ENCODE measurements around the gene KRTAP10-4.
"Not testable (repeated sequence)": the region's sequence is repeated elsewhere in the genome, so short reads cannot be mapped to it uniquely, and the experiment has no call there.

Gene KRTAP10-4

GRCh38 chr21:44550285-44550684, 23.2 kb upstream of the KRTAP10-4 start:
- not testable (repeated sequence) for H3K4me3 ChIP-seq (ENCODE audit: low read depth, low read length); H2AFZ ChIP-seq (ENCODE audit: low read length, unreplicated experiment); H3K36me3 ChIP-seq (ENCODE audit: insufficient read depth, low read length); H3K4me1 ChIP-seq (ENCODE audit: control insufficient read depth, insufficient read depth, low read length, unreplicated experiment); H3K79me2 ChIP-seq (ENCODE audit: control insufficient read depth, insufficient read depth, low read length, unreplicated experiment); H3K27ac ChIP-seq (ENCODE audit: low read depth, low read length)
- peaks cover 69% of the 10 kb centered on the region for H3K27me3 ChIP-seq (ENCODE audit: insufficient read depth, low read length)

DNA sequence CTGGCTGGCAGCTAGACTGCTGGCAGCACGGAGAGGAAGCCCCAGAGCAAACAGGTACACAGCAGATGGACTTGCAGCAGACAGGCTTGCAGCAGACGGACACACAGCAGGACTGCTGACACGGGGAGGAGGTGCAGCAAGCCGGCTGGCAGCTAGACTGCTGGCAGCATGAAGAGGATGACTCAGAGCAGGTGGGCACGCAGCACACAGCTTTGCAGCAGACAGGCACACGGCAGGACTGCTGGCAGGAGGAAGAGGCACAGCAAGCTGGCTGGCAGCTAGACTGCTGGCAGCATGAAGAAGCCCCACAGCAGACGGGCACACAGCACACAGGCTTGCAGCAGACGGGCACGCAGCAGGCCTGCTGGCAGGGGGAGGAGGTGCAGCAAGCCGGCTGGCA, 22.7 kb upstream of the KRTAP10-4 start:
- peaks cover 71% of the 10 kb centered on the region for H3K27me3 ChIP-seq (ENCODE audit: insufficient read depth, low read length)
- no peak overlapping the region for H2AFZ ChIP-seq (ENCODE audit: low read length, unreplicated experiment)
- no peak overlapping the region for H3K27ac ChIP-seq (ENCODE audit: low read depth, low read length)
- H3K79me2 ChIP-seq (ENCODE audit: control insufficient read depth, insufficient read depth, low read length, unreplicated experiment): no peaks in the 10 kb centered on the region
- H3K4me3 ChIP-seq (ENCODE audit: low read depth, low read length): no peak overlapping the region
- H3K36me3 ChIP-seq (ENCODE audit: insufficient read depth, low read length): no peaks in the 10 kb centered on the region
- no peaks in the 10 kb centered on the region for H3K4me1 ChIP-seq (ENCODE audit: control insufficient read depth, insufficient read depth, low read length, unreplicated experiment)

DNA sequence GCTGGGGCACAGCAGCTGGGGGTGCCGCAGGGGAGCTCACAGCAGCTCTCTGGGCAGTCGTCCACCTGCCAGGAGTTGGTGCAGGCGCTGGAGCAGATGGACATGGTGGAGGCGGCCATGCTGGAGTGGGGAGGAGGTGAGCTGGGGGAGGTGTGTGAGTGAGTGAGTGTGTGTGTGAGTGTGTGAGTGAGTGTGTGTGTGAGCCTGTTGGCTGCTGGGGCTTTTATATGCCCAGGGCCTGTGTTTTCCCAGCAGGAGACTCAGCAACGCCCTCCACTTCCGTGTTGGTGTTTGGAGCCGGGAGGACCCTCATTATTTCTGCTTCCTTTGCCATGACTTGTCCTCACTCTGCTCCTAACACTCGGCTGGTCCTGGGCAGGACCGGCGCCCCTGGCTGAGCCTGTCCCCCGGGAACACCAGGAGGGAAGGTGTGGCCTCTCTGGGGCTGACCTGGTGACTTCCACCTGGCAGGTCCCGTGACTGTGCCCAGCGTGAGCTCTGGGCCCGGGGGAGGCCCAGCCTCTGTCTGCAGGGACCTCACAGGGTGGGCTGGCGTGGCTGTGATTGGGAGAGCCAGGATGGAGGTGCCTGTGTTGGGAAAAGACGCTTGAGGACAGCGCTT, 22.1 kb upstream of the KRTAP10-4 start, which contains the start of gene KRTAP10-2:
KRTAP10-2 (minus strand) TSS at position 166 of the 622 bp plus-strand sequence; CDS start at position 119, 47 bp downstream.
- no peak within 1 kb of the TSS for H3K27ac ChIP-seq (ENCODE audit: low read depth, low read length)
- peaks cover 72% of the 10 kb centered on the region for H3K27me3 ChIP-seq (ENCODE audit: insufficient read depth, low read length)
- no peaks in the 10 kb centered on the region for H3K79me2 ChIP-seq (ENCODE audit: control insufficient read depth, insufficient read depth, low read length, unreplicated experiment)
- no peaks in the 10 kb centered on the region for H3K36me3 ChIP-seq (ENCODE audit: insufficient read depth, low read length)
- H3K4me3 ChIP-seq (ENCODE audit: low read depth, low read length): no peak within 1 kb of the TSS
- H2AFZ ChIP-seq (ENCODE audit: low read length, unreplicated experiment): no peak within 1 kb of the TSS
- H3K4me1 ChIP-seq (ENCODE audit: control insufficient read depth, insufficient read depth, low read length, unreplicated experiment): no peaks in the 10 kb centered on the region

- Histone ChIP-seq H3K79me2 (ENCODE audit: control insufficient read depth, insufficient read depth, low read length, unreplicated experiment) (no peaks in the 10 kb centered on the region), H2AFZ (ENCODE audit: low read length, unreplicated experiment) (no peak overlapping the region), H3K4me3 (ENCODE audit: low read depth, low read length) (no peak overlapping the region), H3K36me3 (ENCODE audit: insufficient read depth, low read length) (no peaks in the 10 kb centered on the region), H3K4me1 (ENCODE audit: control insufficient read depth, insufficient read depth, low read length, unreplicated experiment) (no peaks in the 10 kb centered on the region), H3K27ac (ENCODE audit: low read depth, low read length) (no peak overlapping the region), H3K27me3 (ENCODE audit: insufficient read depth, low read length) (peaks cover 74% of the 10 kb centered on the region)
Measured at GRCh38 chr21:44552136-44552535, 21.4 kb upstream of the KRTAP10-4 start.

DNA sequence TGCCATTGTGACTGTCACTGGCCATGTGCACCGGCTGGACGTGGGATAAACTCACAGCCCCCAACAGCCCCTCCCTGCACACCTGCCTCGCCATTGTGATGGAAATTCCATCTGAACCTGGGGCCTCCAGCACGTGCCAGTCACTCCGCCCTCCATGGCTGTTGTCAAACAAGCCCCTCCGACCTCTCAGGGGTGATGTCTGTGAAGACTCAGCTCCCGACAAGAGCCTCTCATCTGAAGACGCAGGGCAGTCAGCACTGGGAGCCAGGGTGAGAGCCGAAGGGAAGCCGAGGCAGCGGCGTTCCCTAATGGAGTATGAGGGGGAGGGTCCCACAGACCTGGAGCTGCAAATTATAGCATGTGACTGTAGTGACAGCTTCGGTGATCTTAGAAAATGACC, 20.8 kb upstream of the KRTAP10-4 start:
- no peak overlapping the region for H3K27ac ChIP-seq (ENCODE audit: low read depth, low read length)
- no peaks in the 10 kb centered on the region for H3K4me1 ChIP-seq (ENCODE audit: control insufficient read depth, insufficient read depth, low read length, unreplicated experiment)
- no peak overlapping the region for H2AFZ ChIP-seq (ENCODE audit: low read length, unreplicated experiment)
- no peak overlapping the region for H3K4me3 ChIP-seq (ENCODE audit: low read depth, low read length)
- H3K27me3 ChIP-seq (ENCODE audit: insufficient read depth, low read length): peaks cover 75% of the 10 kb centered on the region
- no peaks in the 10 kb centered on the region for H3K36me3 ChIP-seq (ENCODE audit: insufficient read depth, low read length)
- H3K79me2 ChIP-seq (ENCODE audit: control insufficient read depth, insufficient read depth, low read length, unreplicated experiment): no peaks in the 10 kb centered on the region

GRCh38 chr21:44555200-44555875, 18.2 kb upstream of the KRTAP10-4 start:
- no peak overlapping the region for H3K4me3 ChIP-seq (ENCODE audit: low read depth, low read length)
- no peak overlapping the region for H2AFZ ChIP-seq (ENCODE audit: low read length, unreplicated experiment)
- no peaks in the 10 kb centered on the region for H3K36me3 ChIP-seq (ENCODE audit: insufficient read depth, low read length)
- no peaks in the 10 kb centered on the region for H3K79me2 ChIP-seq (ENCODE audit: control insufficient read depth, insufficient read depth, low read length, unreplicated experiment)
- H3K27me3 ChIP-seq (ENCODE audit: insufficient read depth, low read length): peaks cover 71% of the 10 kb centered on the region
- H3K27ac ChIP-seq (ENCODE audit: low read depth, low read length): no peak overlapping the region
- H3K4me1 ChIP-seq (ENCODE audit: control insufficient read depth, insufficient read depth, low read length, unreplicated experiment): no peaks in the 10 kb centered on the region

DNA sequence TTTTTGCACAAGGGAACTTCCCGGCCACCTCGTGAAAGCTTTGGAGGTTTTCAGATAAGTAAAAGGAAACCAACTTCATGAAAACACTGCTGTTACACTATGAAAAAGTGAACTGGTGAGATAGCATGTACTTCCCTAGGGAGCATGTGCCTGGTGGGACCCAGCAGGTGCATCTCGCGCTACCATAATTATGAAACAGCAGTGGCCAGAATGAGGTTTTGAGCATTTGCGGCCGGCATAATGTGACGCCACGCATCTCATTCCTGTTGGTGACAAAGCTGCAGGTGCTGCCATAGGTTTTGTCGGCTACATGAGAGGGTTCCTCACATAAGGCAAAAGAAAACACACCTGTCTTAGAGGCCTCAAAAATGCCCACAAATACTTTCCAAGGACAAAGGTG, 16.6 kb upstream of the KRTAP10-4 start:
- Histone ChIP-seq H3K36me3 (ENCODE audit: insufficient read depth, low read length) (no peaks in the 10 kb centered on the region), H3K4me3 (ENCODE audit: low read depth, low read length) (no peak overlapping the region), H3K79me2 (ENCODE audit: control insufficient read depth, insufficient read depth, low read length, unreplicated experiment) (no peaks in the 10 kb centered on the region), H3K4me1 (ENCODE audit: control insufficient read depth, insufficient read depth, low read length, unreplicated experiment) (no peaks in the 10 kb centered on the region), H3K27ac (ENCODE audit: low read depth, low read length) (no peak overlapping the region), H2AFZ (ENCODE audit: low read length, unreplicated experiment) (no peak overlapping the region), H3K27me3 (ENCODE audit: insufficient read depth, low read length) (peaks cover 71% of the 10 kb centered on the region)

DNA sequence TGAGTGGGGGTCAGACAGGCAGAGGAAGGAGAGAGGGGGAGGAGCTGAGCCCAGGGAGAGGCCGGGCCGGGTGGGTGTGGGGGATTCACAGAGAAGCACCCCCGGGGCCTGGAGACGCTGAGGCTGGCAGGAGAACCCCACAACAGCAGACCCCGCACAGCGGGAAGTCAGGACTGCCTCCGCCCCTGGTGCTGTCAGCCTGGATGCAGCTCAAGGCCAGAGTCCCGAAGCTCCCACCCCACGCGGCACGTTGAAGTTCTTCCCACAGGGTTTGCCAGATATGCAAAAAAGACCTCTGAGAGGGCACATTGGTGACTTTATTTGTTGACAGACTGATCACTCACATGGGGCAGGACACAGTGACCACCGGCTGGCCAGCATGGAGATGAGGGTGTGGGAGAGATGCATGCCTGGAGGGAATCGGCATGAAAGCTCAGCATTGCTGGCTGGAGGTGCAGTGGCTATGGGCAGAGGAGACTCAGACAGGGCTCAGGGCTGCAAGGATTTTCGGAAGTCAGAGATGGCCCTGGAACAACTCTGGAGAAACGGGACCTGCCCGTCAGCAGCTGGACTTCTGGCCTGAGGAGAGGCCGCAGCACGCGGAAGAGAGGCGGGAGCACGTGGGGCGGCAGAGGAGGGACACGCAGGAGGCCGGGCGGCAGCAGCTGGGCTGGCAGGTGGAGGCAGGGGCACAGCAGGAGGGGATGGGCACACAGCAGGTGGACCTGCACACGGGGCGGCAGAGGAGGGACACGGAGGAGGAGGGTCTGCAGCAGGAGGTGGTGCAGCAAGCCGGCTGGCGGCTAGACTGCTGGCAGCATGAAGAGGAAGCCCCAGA, 15.8 kb upstream of the KRTAP10-4 start:
- peaks cover 63% of the 10 kb centered on the region for H3K27me3 ChIP-seq (ENCODE audit: insufficient read depth, low read length)
- H3K79me2 ChIP-seq (ENCODE audit: control insufficient read depth, insufficient read depth, low read length, unreplicated experiment): no peaks in the 10 kb centered on the region
- H2AFZ ChIP-seq (ENCODE audit: low read length, unreplicated experiment): no peak overlapping the region
- no peak overlapping the region for H3K27ac ChIP-seq (ENCODE audit: low read depth, low read length)
- H3K4me3 ChIP-seq (ENCODE audit: low read depth, low read length): no peak overlapping the region
- H3K36me3 ChIP-seq (ENCODE audit: insufficient read depth, low read length): no peaks in the 10 kb centered on the region
- no peaks in the 10 kb centered on the region for H3K4me1 ChIP-seq (ENCODE audit: control insufficient read depth, insufficient read depth, low read length, unreplicated experiment)

GRCh38 chr21:44558329-44558675, 15.2 kb upstream of the KRTAP10-4 start:
- not testable (repeated sequence) for H2AFZ ChIP-seq (ENCODE audit: low read length, unreplicated experiment); H3K36me3 ChIP-seq (ENCODE audit: insufficient read depth, low read length); H3K4me1 ChIP-seq (ENCODE audit: control insufficient read depth, insufficient read depth, low read length, unreplicated experiment); H3K4me3 ChIP-seq (ENCODE audit: low read depth, low read length); H3K27ac ChIP-seq (ENCODE audit: low read depth, low read length); H3K79me2 ChIP-seq (ENCODE audit: control insufficient read depth, insufficient read depth, low read length, unreplicated experiment)
- H3K27me3 ChIP-seq (ENCODE audit: insufficient read depth, low read length): peaks cover 57% of the 10 kb centered on the region

- H2AFZ ChIP-seq (ENCODE audit: low read length, unreplicated experiment): no peak within 1 kb of the TSS
- no peaks in the 10 kb centered on the region for H3K4me1 ChIP-seq (ENCODE audit: control insufficient read depth, insufficient read depth, low read length, unreplicated experiment)
- no peaks in the 10 kb centered on the region for H3K79me2 ChIP-seq (ENCODE audit: control insufficient read depth, insufficient read depth, low read length, unreplicated experiment)
- H3K27ac ChIP-seq (ENCODE audit: low read depth, low read length): no peak within 1 kb of the TSS
- no peaks in the 10 kb centered on the region for H3K36me3 ChIP-seq (ENCODE audit: insufficient read depth, low read length)
- no peak within 1 kb of the TSS for H3K4me3 ChIP-seq (ENCODE audit: low read depth, low read length)
- H3K27me3 ChIP-seq (ENCODE audit: insufficient read depth, low read length): peaks cover 57% of the 10 kb centered on the region
Measured at GRCh38 chr21:44558695-44559094, 14.8 kb upstream of the KRTAP10-4 start, which contains the start of gene KRTAP10-3. Gene KRTAP10-3 (minus strand): TSS chr21:44558795. CDS start chr21:44558715, 80 bp downstream.
